Right kidney (tissue), 1 donor: Measurements from ENCODE around the gene PRIM1.
A peak's percentile ranks its signal among the peaks of the same experiment; 100 is the strongest.
"Not testable (repeated sequence)": the region's sequence is repeated elsewhere in the genome, so short reads cannot be mapped to it uniquely, and the experiment has no call there.

Experiments
- DNase-seq: peaks from one replicate; pipeline ENCODE4 v3.0.0-alpha.2; 2016

Gene PRIM1

DNA sequence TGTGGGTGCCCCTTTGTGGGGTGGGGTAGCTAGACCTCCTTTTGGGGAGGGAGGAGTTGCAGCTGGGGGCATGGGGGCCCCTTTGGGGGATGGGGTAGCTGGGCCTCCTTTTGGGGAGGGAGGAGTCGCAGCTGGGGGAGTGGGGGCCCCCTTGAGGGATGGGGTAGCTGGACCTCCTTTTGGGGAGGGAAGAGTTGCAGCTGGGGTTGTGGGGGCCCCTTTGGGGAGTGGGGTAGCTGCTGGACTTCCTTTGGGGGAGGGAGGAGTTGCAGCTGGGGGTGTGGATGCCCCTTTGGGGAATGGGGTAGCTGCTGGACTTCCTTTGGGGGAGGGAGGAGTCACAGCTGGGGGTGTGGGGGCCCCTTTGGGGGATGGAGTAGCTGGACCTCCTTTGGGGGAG is 34.0 kb downstream of the PRIM1 start:
- DNase-seq: no peak

DNA sequence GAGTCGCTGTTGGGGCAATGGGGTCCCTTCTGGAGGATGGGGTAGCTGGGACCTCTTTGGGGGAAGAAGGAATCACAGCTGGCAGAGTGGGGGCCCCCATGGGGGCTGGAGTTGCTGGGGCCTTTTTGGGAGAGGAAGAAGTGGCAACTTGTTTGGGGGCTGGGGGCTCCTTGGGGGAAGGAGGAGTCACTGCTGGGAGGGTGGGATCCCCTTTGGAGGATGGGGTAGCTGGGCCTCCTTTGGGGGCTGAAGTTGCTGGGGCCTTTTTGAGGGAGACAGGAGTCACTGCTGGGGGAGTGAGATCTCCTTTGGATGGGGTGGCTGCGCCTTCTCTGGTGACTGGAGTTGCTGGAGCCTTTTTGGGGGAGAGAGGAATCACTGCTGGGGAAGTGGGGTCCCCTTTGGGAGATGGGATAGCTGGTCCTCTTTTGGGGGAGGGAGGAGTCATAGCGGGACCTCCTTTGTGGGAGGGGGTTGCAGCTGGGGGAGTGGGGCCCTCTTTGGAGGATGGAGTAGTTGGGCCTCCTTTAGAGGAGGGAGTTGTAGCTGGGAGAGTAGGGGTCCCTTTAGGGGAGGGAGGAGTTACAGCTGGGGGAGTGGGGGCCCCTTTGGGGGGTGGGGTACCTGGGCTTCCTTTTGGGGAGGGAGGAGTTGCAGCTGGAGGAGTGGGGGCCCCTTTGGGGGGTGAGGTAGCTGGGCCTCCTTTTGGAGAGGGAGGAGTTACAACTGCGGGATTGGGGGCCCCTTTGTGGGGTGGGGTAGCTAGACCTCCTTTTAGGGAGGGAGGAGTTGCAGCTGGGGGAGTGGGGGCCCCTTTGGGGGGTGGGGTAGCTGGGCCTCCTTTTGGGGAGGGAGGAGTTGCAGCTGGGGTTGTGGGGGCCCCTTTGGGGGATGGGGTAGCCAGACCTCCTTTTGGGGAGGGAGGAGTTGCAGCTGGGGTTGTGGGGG is 34.9 kb downstream of the PRIM1 start:
- DNase-seq: no peak

DNA sequence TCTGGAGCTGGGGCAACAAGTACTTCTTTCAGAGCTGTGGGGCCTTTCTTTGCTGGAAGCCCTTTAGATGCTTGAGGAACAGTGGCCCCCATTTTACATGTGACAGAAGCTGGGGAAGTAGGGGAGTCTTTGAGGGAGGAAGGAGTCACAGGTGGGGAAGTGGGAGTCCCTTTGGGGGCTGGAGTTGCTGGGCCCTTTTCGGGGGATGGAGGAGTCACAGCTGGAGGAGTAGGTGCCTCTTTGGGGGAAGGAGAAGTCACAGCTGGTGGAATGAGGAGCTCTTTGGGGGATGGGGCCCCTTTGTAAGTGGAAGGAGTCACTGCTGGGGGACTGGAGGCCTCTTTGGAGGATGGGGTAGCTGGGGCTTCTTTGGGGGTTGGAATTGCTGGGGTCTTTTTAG is 35.7 kb downstream of the PRIM1 start:
- DNase-seq: no peak

DNA sequence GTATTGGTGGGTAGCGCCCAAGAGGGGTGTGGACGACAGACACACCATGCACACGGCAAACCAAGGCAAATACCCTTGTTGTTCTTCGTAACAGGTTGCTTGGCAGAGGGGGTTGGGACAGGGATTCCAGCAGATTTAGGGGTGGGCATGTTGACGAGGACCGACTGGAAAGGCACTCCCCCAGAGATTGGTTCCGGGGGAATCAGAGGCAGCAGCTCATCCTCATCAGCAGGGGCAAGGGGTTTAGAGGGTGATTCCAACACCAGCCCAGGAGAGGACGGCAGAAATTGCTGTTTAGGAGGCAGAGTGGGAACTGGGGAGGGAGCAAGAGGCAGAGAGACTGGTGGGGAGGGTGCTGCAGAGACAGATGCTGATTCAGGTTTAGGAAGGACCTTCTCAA is 36.3 kb downstream of the PRIM1 start:
- DNase-seq: no peak

DNA sequence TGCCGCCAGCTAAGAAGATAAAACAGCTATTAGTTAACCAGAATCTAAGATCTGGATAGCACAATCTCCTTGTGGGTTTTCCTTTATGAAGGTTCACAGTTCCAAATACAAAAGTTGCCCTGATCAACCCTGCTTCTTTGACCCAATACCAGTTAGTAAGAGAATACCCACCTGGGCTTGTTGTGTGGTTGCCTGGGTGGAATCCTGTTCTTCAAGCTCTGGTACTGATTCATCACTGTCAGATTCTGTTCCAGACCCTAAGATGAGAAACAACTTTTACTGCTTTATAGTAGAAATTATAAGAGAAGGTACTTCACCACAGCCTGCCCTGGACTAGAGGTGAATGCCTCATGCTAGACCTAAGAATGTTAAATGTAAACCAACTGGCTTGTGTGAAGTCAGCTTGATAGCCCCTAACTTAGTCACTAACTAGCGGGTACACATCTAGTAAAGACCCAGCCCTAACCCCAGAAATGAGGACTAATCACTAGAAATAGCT is 37.6 kb downstream of the PRIM1 start:
- DNase-seq: no peak

DNA sequence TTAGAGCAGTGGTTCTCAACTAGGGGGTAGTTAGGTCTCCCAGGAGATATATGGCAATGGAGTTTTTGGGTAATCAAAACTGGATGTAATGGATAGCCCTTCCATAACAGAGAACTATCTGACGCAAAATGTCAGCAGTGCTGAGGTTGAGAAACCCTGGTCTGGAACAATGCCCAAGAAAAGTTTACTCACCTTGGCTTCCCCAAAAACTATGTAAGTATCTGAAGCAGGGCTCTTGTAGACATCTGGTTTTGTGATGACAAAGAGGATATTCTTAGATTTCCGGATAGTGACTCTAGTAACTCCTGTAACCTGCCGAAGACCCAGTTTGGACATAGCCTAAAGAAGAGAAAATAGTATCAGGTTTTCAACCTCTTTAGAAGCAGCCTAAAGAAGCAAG is 38.8 kb downstream of the PRIM1 start:
- DNase-seq: no peak

DNA sequence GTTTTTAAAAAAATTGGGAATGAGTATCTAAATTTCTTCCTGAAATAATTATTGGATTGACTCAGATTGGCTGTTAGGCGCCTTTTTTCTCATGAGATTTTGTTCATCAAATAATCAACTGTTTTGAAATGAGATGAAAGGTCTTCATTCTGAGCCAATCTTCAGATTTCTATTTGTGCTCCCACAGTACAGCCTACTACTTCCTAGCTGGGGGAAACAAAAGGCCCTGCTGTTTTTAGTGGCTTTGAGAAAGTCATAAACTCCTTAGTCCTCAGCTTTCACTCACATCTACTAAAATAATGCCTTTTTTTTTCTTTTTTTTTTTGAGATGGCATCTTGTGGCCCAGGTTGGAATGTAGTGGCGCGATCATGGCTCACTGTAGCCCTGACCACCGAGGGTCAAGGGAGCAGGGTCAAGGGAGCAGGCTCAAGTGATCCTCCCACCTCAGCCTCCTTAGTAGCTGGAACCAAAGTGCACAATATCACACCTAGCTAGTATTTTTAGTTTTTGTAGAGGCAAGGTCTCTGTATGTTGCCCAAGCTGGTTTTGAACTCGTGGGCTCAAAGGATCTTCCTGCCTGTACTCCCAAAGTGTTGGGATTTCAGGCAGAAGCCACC is 42.3 kb downstream of the PRIM1 start:
- no peak for DNase-seq

DNA sequence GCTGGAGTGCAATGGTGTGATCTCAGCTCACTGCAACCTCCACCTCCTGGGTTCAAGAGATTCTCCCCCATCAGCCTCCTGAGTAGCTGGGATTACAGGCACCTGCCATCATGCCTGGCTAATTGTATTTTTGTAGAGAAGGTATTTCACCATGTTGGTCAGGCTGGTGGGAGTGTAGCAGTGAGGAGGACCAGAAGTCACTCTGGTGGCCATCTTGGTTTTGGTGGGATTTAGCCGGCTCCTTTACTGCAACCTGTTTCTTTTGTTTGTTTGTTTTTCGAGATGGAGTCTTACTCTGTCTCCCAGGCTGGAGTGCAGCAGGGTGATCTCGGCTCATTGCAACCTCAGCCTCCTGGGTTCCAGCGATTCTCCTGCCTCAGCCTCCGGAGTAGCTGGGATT is 47.6 kb downstream of the PRIM1 start:
- not testable (repeated sequence) for DNase-seq

DNA sequence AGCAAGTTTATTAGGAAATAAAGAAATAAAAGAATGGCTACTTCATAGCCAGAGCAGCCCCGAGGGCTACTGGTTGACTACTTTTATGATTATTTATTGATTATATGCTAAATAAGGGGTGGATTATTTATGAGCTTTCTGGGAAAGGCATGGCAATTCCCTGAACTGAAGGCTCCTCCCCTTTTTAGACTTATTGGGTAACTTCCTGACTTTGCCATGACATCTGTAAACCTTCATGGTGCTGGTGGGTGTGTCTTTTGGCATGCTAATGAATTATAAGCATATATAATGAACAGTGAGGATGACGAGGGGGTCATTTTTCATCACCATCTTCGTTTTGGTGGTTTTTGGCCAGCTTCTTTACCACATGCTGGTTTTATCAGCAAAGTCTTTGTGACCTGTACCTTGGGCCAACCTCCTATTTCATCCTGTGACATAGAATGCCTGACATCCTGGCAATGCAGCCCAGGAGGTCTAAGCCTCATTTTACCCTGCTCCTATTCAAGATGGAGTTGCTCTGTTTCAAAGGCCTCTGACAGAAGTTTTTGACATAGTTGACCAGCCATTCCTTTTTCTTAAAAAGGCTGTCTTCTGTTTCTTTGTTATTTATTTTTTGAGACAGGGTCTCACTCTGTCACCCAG is 53.0 kb downstream of the PRIM1 start:
- DNase-seq: no peak

DNA sequence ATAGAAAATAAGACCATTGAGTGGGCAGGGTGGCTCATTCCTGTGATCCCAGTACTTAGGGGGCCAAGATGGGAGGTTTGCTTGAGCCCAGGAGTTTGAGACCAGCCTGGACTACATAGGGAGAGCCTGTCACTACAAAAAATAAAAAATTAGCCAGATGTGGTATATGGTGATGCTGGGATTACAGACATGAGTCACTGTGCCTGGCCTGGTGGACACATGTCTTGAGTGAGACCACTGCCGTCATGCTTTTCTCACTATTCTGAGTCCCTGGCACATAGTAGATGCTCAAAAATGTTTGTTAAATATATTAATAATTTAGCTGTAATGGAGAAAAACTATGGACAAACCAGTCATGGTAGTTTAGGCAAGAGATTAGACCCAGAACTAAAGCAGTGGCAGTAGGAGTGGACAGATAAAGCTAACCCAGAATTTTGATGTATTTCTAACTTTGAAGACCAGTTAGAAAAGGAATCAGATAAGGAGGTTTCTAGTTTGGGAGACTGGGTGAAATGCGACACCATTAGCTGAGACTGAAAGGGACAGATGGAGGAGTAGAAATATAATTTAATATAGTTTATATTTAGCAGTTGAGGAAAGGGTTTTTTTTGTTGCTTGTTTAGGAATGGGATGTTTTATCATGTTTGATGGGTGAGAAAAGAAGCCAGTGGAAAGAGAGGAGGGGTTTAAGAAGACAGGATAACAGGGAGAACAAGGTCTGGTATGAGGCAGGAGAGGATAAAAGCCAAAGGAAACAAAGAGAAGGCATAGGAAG is 56.6 kb downstream of the PRIM1 start:
- DNase-seq: no peak

DNA sequence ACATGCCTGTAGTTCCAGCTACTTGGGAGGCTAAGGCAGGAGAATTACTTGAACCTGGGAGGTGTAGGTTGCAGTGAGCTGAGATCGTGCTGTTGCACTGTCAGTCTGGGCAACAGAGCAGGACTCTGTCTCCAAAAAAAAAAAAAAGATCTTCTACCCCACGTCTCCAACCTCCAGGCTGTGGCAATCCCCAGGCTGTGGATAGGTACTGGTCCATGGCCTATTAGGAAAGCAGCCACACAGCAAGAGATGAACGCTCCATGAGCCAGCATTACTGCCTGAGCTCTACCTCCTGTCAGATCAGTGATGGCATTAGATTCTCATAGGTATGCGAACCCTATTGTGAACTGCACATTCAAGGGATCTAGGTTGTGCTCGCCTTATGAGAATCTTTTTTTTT is 58.0 kb downstream of the PRIM1 start:
- DNase-seq: no peak

DNA sequence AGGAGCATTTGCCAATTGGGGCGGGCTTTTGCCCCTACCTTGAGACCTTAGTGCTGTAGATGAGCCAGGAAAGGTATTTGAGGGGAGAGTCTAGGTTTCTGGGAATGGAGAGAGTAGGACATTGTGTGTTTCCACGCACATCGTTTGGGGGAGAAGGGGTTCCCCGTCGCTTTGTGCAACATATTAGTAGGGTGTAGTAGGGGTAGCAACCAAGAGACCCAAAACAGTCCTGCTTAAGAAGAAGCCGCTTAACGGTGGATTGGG is 63.3 kb downstream of the PRIM1 start:
- no peak for DNase-seq

DNA sequence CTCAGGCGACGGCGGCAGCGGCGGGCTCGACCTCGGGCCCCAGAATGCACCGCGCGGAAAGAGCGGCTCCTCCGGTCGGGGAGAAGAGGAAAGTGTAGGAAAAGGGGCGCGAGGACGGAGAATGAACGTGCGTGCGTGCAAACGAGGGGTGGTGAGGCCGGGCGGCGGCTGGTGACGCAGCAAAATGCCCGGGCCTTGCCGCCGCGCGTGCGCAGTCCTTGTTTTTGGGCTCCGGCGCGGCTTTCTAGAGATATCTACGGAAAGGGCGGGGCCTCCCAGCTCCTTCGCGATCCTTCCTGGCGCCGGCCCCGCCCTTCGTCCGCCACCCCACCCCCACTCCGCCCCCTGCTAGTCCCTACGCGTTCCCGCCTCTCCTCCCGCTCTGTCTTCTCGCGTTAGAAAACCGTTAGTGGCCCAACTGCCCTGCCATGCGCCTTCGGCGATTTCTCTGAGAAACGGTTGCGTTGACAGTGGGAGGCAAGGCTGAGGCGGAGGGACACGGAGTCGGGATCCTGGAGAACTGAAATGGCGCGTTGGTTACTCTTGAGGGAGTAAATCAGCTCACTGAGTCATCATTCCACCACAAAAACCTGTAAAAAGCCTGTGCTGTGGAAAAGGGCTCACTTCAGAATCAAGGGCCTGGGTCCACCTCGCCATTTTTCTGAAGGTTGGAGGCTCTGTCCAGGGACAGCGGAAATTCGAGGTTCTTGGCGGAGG is 63.8 kb downstream of the PRIM1 start, which contains the start of gene PTGES3:
PTGES3 (minus strand) TSS at position 156 of the 717 bp plus-strand sequence. CDS start 285 bp downstream, outside the sequence.
- peak; percentile 98 for DNase-seq

DNA sequence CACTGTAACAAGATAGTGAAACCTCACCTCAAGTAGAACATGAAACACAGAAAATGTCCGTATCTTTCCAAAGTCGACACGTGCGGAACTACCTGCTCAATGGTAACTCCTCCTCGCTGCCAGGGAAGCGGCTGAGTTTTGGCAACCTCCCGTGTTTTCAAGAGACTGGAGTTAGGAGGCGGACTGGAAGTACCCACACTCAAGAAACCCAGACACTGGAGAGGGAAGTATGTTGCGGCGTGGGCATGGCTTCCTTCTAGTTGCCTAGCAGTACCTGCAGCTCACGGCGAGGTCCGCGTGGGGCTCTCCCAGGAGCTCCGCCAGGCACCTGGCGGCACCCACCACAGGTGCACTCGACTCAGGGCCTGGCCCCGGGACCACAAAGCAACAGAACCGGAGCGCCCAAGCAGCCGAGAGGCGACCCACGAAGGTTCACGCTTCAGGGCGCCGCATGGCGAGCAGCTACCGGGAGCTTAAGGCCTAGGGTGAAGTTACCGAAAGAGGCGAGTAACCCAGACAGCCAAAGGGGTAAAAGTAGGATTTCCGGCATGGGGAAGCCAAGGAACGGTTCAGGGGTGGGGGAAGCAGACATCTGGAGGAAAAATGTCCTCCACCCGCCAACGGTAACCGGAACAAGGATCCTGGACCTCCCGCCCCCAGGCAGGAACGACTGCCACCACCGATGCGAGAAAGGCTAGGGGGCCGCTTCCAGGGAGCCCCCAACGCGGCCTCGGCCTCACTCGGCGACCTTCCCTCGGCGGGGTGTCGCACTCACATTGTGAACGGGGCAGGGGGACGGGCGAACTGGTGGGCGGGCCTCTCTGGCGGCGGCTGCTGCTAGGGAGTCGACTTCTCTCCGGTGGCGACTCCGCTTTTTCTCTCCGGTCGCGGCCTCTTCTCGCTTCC is 64.6 kb downstream of the PRIM1 start:
- no peak for DNase-seq

DNA sequence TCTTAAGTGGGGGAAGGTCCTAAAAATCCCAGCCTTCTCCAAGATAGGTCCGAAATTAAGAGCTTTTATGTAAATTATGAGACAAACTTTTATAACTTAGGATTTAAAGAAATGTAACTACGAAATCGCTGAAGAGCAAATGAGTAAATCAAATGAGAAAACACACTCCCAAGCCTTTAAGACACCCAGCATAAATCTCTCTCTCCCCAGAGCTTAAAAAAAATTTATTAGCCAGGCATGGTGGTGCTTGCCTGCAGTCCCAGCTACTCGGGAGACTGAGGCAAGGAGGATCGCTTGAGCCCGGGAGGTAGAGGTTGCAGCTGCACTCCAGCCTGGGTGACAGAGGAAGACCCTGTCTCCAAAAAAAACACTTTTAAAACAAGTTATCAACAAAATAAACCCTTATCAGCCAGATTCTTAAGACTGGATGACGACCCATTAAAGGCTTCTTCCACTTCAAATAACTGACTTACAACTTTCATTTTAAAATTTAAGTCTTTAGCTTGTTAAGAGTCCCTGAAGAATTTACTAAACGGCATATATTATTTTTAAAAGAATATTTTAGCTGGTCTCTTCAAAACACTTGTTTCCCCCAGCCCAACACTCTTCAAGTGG is 67.3 kb downstream of the PRIM1 start:
- DNase-seq: peak; percentile 49

DNA sequence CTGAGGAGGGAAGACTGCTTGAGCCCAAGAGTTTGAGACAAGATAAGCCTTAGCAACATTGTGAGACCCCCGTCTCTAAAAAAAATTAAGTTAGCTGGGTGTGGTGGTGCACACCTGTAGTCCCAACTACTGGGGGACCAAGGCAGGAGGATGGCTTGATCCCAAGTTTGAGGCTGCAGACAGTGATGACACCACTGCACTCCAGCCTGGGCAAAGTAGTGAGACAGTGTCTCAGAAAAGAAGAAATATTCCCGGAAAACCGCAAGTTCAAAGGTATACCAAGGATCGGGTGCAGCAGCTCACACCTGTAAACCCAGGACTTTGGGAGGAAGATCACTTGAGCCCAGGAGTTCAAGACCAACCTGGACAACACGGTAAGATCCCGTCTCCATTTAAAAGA is 69.8 kb downstream of the PRIM1 start:
- DNase-seq: no peak
